Osteocyte (in vitro differentiated cells): Measurements from ENCODE around the gene TXNDC17. TPM values are rescaled to one million over a fixed set of nuclear protein-coding genes. Genes with fewer than 3 reads are reported as not detected.
A peak's percentile ranks its signal among the peaks of the same experiment; 100 is the strongest.

Experiments
- DNase-seq: peaks from one replicate; pipeline ENCODE4 v3.0.0; 2021; ENCODE audit warnings: mixed read lengths; ENCODE audit not compliant: unreplicated experiment; ENCODE audit errors: extremely low spot score
- H3K27ac Mint-ChIP-seq: one replicate; pipeline ENCODE4 v1.8.0; 2021; ENCODE audit warnings: mild to moderate bottlenecking, mixed read lengths; ENCODE audit not compliant: unreplicated experiment
- H3K27me3 Mint-ChIP-seq: one replicate; pipeline ENCODE4 v1.8.0; 2021; ENCODE audit warnings: mixed read lengths; ENCODE audit not compliant: unreplicated experiment
- H3K36me3 Mint-ChIP-seq: one replicate; pipeline ENCODE4 v1.8.0; 2021; ENCODE audit warnings: mixed read lengths; ENCODE audit not compliant: unreplicated experiment
- H3K4me1 Mint-ChIP-seq: one replicate; pipeline ENCODE4 v1.8.0; 2021; ENCODE audit warnings: mixed read lengths; ENCODE audit not compliant: unreplicated experiment
- H3K4me3 Mint-ChIP-seq: one replicate; pipeline ENCODE4 v1.8.0; 2021; ENCODE audit warnings: mild to moderate bottlenecking, moderate library complexity, mixed read lengths; ENCODE audit not compliant: unreplicated experiment
- H3K9me3 Mint-ChIP-seq: one replicate; pipeline ENCODE4 v1.8.0; 2021; ENCODE audit warnings: mixed read lengths; ENCODE audit not compliant: unreplicated experiment
- CTCF ChIP-seq: fragments of 200-600 bp; sonication (generic); IDR thresholded peaks from 2 replicates; pipeline ENCODE4 v1.5.0; 2021; ENCODE audit warnings: antibody characterized with exemption, mild to moderate bottlenecking, moderate library complexity
- total RNA-seq: library from RNA; stranded (reverse); gene quantifications from 2 replicates; pipeline ENCODE4 v1.2.1, GENCODE V29; 2021

Gene TXNDC17
- total RNA-seq, 1 donor from 2014 or later = 53.5 TPM

- H3K36me3 Mint-ChIP-seq = peaks cover 36% of the 10 kb centered on the region
- no peak overlapping the region for H3K4me3 Mint-ChIP-seq
- no peak for TF ChIP-seq CTCF
- no peaks in the 10 kb centered on the region for H3K27me3 Mint-ChIP-seq
- peak overlapping the region; percentile 3 for H3K27ac Mint-ChIP-seq
- no peaks in the 10 kb centered on the region for H3K9me3 Mint-ChIP-seq
- H3K4me1 Mint-ChIP-seq = peaks cover 16% of the 10 kb centered on the region
- DNase-seq = no peak
Observed at GRCh38 chr17:6603744-6604325, 37.0 kb upstream of the TXNDC17 start.

- no peak for TF ChIP-seq CTCF
- Mint-ChIP-seq H3K4me3 (no peak overlapping the region), H3K36me3 (peaks cover 43% of the 10 kb centered on the region), H3K9me3 (no peaks in the 10 kb centered on the region), H3K27me3 (no peaks in the 10 kb centered on the region), H3K27ac (no peak overlapping the region), H3K4me1 (peaks cover 16% of the 10 kb centered on the region)
- no peak for DNase-seq
Observed at GRCh38 chr17:6605142-6605541, 35.7 kb upstream of the TXNDC17 start.

DNA sequence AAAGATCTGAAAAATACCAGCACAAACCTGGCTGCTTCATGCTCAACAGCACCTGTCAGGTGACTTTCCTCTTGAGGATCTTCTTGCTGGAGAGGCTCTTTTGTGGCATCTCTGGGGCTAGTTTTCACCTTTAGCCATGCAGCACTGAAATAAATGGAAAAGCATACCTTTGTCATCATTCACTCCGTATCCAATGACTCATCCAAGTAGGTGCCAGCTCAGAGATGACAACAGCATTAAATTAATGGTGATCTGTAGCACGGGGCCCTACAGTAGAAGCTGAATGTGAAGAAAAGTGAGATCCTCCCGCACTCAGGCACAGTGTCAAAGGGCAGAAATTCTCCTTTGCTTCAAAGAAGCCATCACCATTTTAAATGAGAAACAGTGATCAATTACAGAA lies 32.5 kb upstream of the TXNDC17 start:
- DNase-seq = no peak
- TF ChIP-seq CTCF = no peak
- no peak overlapping the region for H3K27ac Mint-ChIP-seq
- H3K4me1 Mint-ChIP-seq = peaks cover 11% of the 10 kb centered on the region
- H3K36me3 Mint-ChIP-seq = peaks cover 45% of the 10 kb centered on the region
- H3K4me3 Mint-ChIP-seq = no peak overlapping the region
- H3K9me3 Mint-ChIP-seq = no peaks in the 10 kb centered on the region
- no peaks in the 10 kb centered on the region for H3K27me3 Mint-ChIP-seq

GRCh38 chr17:6610011-6610410 lies 30.8 kb upstream of the TXNDC17 start:
- H3K9me3 Mint-ChIP-seq = no peaks in the 10 kb centered on the region

DNA sequence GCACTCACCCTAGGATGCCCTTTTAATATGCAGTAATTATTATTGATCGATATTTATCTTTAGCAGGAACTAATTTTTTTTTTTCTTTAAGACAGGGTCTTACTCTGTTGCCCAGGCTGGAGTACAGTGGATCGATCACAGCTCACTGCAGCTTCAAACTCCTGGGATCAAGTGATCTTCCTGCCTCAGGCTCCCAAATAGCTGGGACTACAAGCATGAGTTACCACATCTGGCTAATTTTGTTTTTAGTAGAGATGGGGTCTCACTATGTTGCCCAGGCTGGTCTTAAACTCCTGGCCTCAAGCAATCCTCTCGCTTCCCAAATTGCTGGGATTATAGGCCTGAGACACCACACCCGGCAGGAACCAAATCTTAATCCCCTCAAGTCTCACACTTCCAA lies 29.6 kb upstream of the TXNDC17 start:
- DNase-seq = no peak
- Mint-ChIP-seq H3K36me3 (peaks cover 45% of the 10 kb centered on the region), H3K27me3 (no peaks in the 10 kb centered on the region), H3K4me3 (no peak overlapping the region), H3K4me1 (peaks cover 5% of the 10 kb centered on the region), H3K27ac (no peak overlapping the region), H3K9me3 (no peaks in the 10 kb centered on the region)
- no peak for TF ChIP-seq CTCF

More at GRCh38 chr17:6610011-6610410, 30.8 kb upstream of the TXNDC17 start:
- no peak for DNase-seq
- Mint-ChIP-seq H3K4me1 (peaks cover 5% of the 10 kb centered on the region), H3K27ac (no peak overlapping the region), H3K36me3 (peaks cover 48% of the 10 kb centered on the region), H3K27me3 (no peaks in the 10 kb centered on the region), H3K4me3 (no peak overlapping the region)
- TF ChIP-seq CTCF = no peak
